OCI-LY1 (cell line): Measurements from ENCODE around the gene KCNK16.

Source experiments
- CTCF ChIP-seq: fragments of 200-600 bp; sonication (generic), shearing (Covaris generic); IDR thresholded peaks from 2 replicates; pipeline ENCODE4 v1.5.1; 2017; ENCODE audit warnings: mild to moderate bottlenecking, antibody characterized with exemption, low read length, moderate library complexity, mixed read lengths
- EZH2 ChIP-seq: fragments of 200-600 bp; sonication (generic), shearing (Covaris generic); IDR thresholded peaks from 2 replicates; pipeline ENCODE4 v1.8.0; 2017; ENCODE audit warnings: borderline replicate concordance, mixed run types, mild to moderate bottlenecking, antibody characterized with exemption, low read length, moderate library complexity, mixed read lengths

DNA sequence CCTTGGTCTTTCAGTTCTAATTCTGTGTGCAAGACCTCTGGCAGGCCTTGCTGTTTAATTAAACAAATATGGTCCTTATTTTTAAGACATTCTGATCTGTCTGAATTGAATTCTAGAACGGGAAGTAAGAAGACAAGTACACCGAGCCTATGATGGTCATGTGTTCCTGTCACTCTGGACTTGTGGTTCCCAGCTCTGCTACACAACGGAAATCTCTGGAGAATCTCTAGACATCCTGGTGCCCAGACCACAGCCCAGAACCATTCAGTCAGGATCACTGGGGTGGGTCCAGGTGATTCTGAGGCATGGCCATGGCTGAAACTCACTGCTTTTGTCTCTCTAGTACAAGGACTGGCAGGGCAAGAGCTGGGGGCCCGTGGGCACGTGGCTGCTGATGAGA, 15.9 kb upstream of the KCNK16 start:
- TF ChIP-seq CTCF = no peak
- TF ChIP-seq EZH2 = no peak
